PFSK-1 (cell line): ENCODE measurements around the gene JDP2.

Source experiments
- FOXP2 ChIP-seq: optimal IDR thresholded peaks from 2 replicates; pipeline ENCODE3; 2011; ENCODE audit warnings: borderline replicate concordance, control low read depth, inconsistent platforms; ENCODE audit not compliant: insufficient read depth; ENCODE audit errors: extremely low read length, extremely low read depth
- POLR2AphosphoS5 ChIP-seq: IDR thresholded peaks from 2 replicates; pipeline ENCODE4 v1.6.1; 2012; ENCODE audit warnings: low read depth, mild to moderate bottlenecking, control low read depth, low read length, moderate library complexity
- SIN3A ChIP-seq: IDR thresholded peaks from 2 replicates; pipeline ENCODE4 v1.6.1; 2012; ENCODE audit warnings: mild to moderate bottlenecking, low read length, moderate library complexity, borderline replicate concordance; ENCODE audit not compliant: insufficient read depth
- TAF1 ChIP-seq: IDR thresholded peaks from 2 replicates; pipeline ENCODE4 v1.6.1; 2012; ENCODE audit warnings: low read length, control low read depth, borderline replicate concordance; ENCODE audit not compliant: insufficient read depth
- TF ChIP-seq, protein P1 (sequence below), 2 experiments: IDR thresholded peaks; 2 replicates each; pipeline versions ENCODE4 v1.6.1 to v1.8.0; 2011 to 2012; ENCODE audit warnings: low read depth in 2 of 2, low read length in 2 of 2, control low read depth in 1 of 2, inconsistent platforms in 1 of 2, mild to moderate bottlenecking in 1 of 2, moderate library complexity in 1 of 2; ENCODE audit not compliant: insufficient read depth in 1 of 2

The JDP2 gene

DNA sequence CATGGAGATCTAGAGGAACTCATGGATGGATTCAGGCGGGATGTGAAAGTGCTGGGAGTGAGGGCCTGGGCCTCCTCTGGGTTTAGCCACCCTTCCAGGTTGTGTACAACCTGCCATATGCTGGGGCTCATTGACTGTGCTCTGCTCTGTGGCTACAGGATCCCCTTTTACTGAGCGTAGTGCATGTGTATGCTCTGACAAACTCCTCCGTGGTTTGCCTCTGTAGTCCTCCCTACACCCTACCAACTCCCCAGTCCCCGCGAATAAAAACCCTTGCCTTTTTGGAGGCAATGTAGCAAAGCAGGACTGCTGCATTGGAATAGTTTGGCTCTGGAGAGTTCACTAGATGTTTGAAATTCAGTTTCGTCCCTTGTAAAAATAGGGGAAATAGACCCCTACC is 17.4 kb downstream of the JDP2 start:
- TF ChIP-seq, protein P1, sequence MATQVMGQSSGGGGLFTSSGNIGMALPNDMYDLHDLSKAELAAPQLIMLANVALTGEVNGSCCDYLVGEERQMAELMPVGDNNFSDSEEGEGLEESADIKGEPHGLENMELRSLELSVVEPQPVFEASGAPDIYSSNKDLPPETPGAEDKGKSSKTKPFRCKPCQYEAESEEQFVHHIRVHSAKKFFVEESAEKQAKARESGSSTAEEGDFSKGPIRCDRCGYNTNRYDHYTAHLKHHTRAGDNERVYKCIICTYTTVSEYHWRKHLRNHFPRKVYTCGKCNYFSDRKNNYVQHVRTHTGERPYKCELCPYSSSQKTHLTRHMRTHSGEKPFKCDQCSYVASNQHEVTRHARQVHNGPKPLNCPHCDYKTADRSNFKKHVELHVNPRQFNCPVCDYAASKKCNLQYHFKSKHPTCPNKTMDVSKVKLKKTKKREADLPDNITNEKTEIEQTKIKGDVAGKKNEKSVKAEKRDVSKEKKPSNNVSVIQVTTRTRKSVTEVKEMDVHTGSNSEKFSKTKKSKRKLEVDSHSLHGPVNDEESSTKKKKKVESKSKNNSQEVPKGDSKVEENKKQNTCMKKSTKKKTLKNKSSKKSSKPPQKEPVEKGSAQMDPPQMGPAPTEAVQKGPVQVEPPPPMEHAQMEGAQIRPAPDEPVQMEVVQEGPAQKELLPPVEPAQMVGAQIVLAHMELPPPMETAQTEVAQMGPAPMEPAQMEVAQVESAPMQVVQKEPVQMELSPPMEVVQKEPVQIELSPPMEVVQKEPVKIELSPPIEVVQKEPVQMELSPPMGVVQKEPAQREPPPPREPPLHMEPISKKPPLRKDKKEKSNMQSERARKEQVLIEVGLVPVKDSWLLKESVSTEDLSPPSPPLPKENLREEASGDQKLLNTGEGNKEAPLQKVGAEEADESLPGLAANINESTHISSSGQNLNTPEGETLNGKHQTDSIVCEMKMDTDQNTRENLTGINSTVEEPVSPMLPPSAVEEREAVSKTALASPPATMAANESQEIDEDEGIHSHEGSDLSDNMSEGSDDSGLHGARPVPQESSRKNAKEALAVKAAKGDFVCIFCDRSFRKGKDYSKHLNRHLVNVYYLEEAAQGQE (IDR thresholded peaks at IDR 0.05; ENCODE audit: insufficient read depth in 1 of 2, low read depth in 2 of 2, low read length in 2 of 2): no peak
- no peak for TF ChIP-seq POLR2AphosphoS5
- no peak for TF ChIP-seq SIN3A
- no peak for TF ChIP-seq FOXP2
- TF ChIP-seq TAF1: no peak

DNA sequence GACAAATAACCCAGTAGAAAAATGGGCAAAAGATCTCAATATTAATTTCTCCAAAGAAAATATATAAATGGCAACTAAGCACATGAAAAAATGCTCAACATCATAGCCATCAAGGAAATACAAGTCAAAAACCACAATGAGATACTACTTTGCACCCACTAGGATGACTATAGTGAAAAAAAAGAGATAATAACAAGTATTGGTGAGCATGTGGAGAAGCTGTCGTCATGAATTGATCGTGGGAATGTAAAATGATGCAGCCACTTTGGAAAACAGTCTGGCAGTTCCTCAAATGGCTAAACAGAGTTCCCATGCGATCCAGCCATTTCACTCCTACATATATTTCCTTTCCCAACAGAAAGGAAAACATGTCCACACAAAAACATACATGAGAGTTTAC is 18.1 kb downstream of the JDP2 start:
- TF ChIP-seq, protein P1 (IDR thresholded peaks at IDR 0.05; ENCODE audit: insufficient read depth in 1 of 2, low read depth in 2 of 2, low read length in 2 of 2): no peak
- TF ChIP-seq TAF1 (no peak), POLR2AphosphoS5 (no peak), SIN3A (no peak), FOXP2 (no peak)

DNA sequence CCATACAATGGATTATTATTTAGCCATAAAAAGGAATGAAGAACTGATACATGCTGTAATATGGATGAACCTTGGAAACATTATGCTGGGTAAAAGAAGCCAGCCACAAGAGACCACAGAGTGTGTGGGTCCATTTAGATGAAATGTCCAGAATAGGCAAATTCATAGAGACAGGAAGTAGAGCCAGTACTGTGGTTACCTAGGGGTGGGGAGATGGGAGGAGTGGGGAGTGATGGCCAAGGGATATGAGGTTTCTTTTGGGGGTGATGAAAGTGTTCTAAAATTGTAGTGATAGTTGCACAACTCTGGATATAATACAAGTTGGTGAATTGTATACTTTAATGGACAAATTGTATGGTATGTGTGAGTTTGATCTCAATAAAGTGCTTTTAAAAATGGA is 18.6 kb downstream of the JDP2 start:
- TF ChIP-seq SIN3A (no peak), POLR2AphosphoS5 (no peak), FOXP2 (no peak), TAF1 (no peak)
- TF ChIP-seq, protein P1 (IDR thresholded peaks at IDR 0.05; ENCODE audit: insufficient read depth in 1 of 2, low read depth in 2 of 2, low read length in 2 of 2): no peak

- no peak for TF ChIP-seq TAF1
- no peak for TF ChIP-seq POLR2AphosphoS5
- no peak for TF ChIP-seq SIN3A
These were observed 20.4 kb downstream of the JDP2 start for GRCh38 chr14:75448209-75448608.

DNA sequence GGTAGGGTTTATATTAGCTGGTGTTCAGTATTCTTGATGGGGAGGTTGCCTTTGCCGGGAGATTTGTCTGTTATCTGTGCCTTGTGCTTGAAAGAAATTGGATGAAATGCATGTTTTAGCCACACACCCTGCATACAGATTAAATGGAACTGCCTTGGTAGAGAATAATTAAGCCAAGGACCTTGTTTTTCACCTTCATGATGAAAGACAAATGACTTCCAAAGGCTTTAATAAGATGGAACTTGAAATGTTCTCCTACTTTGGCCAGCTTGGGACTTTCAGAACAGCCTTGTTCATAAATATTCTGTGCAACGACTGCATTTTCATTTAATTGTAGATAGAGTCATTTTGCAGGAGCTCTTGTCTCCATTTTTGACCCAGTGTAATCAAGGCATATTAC is 21.2 kb downstream of the JDP2 start:
- TF ChIP-seq FOXP2: no peak
- TF ChIP-seq, protein P1 (IDR thresholded peaks at IDR 0.05; ENCODE audit: insufficient read depth in 1 of 2, low read depth in 2 of 2, low read length in 2 of 2): no peak
- no peak for TF ChIP-seq TAF1
- TF ChIP-seq SIN3A: no peak
- no peak for TF ChIP-seq POLR2AphosphoS5
